ENCODE data around the gene PLEKHM3.

Gene PLEKHM3

DNA sequence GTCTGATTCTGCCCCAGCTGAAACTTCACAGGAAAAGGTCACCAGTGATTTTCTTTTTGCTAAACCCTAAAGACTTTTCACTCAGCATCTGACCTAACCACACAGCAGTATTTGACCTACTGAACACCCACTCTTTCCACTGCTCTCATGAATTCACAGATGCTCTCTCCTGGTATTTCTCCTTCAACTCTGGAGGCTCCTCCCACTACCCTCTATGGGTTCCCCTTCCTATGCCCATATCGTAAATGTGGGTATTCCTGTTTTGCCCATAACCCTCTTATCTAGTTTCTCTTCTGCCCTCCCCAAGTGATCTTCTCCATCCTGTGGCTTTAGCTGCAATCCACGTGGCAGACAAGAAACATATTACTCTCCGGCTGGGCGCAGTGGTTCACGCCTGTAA, 7.6 kb downstream of the PLEKHM3 start:
- H3K27ac ChIP-seq = no peak overlapping the region
- H3K9me3 ChIP-seq = no peaks in the 10 kb centered on the region
- no peak overlapping the region for H3K4me2 ChIP-seq
- H3K4me1 ChIP-seq = no peaks in the 10 kb centered on the region
- H3K9ac ChIP-seq = no peak overlapping the region
- no peak overlapping the region for H3K4me3 ChIP-seq
- no peaks in the 10 kb centered on the region for H3K27me3 ChIP-seq
- no peaks in the 10 kb centered on the region for H3K36me3 ChIP-seq
- no peaks in the 10 kb centered on the region for H4K20me1 ChIP-seq
- TF ChIP-seq Cebpa-rat (IDR thresholded peaks at IDR 0.05) = no peak

DNA sequence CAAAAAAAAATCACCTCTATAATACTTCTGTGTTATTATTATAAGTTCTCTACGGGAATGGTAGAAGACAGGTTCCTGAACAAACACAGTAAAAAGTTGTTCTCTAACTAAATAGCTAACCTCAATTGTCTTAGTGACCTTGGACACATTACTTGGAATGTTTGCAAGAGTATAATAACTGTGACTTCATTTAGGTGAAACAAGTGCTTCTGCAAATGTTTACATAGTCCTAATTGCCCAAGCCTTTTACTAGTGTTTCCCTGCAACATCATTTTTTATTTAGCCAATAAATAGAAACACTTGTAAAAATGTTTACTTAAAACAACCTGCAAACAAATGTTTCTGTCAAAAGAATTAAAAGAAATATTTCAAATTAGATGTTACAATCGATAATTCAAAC, 9.9 kb downstream of the PLEKHM3 start:
- no peak overlapping the region for H3K9ac ChIP-seq
- H3K9me3 ChIP-seq = no peaks in the 10 kb centered on the region
- TF ChIP-seq Cebpa-rat (IDR thresholded peaks at IDR 0.05) = no peak
- no peak overlapping the region for H3K4me3 ChIP-seq
- H4K20me1 ChIP-seq = no peaks in the 10 kb centered on the region
- H3K4me2 ChIP-seq = no peak overlapping the region
- no peaks in the 10 kb centered on the region for H3K4me1 ChIP-seq
- H3K27me3 ChIP-seq = no peaks in the 10 kb centered on the region
- H3K27ac ChIP-seq = no peak overlapping the region
- H3K36me3 ChIP-seq = no peaks in the 10 kb centered on the region

DNA sequence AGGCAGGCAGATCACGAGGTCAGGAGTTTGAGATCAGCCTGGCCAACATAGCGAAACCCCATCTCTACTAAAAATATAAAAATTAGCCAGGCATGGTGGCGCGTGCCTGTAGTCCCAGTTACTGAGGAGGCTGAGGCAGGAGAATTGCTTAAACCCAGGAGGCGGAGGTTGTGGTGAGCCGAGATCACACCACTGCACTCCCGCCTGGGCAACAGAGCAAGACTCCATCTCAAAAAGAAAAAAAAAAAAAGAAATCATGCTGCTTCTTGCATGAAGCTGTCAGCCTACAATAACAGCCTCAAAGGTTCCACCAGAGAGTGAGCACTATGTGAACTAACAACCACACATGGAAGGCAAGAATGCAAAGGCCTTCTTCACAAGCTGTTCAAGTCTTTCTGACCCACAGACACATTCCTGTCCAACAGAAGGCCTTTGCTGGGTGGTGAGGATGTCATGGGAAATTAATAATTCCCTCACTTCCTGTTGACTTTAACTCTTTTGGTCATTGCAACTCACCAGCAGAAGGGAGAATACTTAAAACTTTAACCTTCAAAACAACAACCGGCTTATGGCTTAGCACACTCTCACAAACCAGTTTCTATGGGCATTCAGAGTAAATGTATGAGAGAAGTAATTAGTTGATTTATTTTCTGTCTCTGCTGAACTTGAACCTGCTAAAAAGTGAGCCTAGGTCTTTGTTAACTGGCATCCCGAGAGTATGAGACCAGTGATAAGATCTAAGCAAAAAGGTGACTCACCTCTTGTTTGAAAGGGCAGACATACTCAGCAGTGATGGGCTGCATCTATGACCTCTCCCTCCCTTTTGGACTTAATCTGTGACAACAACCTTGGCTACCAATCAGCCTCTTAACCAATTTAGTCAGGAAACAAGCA, 11.8 kb downstream of the PLEKHM3 start:
- no peak overlapping the region for H3K4me3 ChIP-seq
- no peak overlapping the region for H3K4me2 ChIP-seq
- H3K27me3 ChIP-seq = no peaks in the 10 kb centered on the region
- no peaks in the 10 kb centered on the region for H3K9me3 ChIP-seq
- H3K9ac ChIP-seq = no peak overlapping the region
- H3K36me3 ChIP-seq = no peaks in the 10 kb centered on the region
- no peaks in the 10 kb centered on the region for H3K4me1 ChIP-seq
- H3K27ac ChIP-seq = no peak overlapping the region
- H4K20me1 ChIP-seq = no peaks in the 10 kb centered on the region
- no peak for TF ChIP-seq Cebpa-rat (IDR thresholded peaks at IDR 0.05)

DNA sequence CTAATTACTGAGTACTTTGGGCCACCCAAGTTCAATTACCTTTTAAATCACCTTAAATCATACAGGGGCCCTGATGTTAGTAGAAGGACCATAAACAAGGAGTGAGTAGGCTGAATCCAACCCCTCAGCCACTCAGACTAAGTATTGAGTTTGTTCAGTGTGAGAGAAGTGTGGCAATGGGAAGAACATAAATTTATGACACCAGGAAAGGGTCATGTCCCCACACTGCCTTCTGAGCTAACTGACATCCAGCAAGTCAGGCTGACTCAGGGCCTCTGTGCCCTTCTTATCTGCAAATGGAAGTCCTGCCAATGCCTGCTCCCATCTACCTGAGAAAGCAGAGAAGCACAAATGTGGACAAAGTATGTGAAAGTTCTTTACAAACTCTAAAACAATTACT, 12.9 kb downstream of the PLEKHM3 start:
- Histone ChIP-seq H3K36me3 (no peaks in the 10 kb centered on the region), H3K27me3 (no peaks in the 10 kb centered on the region), H4K20me1 (no peaks in the 10 kb centered on the region), H3K27ac (no peak overlapping the region), H3K9ac (no peak overlapping the region), H3K4me2 (no peak overlapping the region), H3K4me3 (no peak overlapping the region), H3K9me3 (no peaks in the 10 kb centered on the region), H3K4me1 (no peaks in the 10 kb centered on the region)
- TF ChIP-seq Cebpa-rat (IDR thresholded peaks at IDR 0.05) = no peak

DNA sequence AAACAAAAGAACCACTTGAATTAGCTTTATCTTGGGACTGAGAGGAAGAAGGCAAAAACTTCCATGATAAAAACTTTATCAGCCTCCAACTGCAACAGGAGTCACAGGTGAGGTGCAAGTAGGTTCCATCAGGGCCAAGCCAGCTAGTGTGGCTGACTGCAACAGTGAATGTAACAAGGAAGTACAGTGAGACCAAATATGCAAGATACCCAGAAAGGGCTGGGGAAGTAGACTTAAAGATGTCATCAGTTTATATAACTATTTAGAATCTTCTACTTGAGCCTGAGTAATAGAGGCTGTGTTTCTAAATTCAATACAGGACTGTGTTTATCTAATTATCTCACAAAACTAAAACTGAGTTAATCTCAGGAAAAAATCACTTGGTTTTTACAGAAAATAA, 14.8 kb downstream of the PLEKHM3 start:
- TF ChIP-seq Cebpa-rat (IDR thresholded peaks at IDR 0.05) = no peak
- H4K20me1 ChIP-seq = no peaks in the 10 kb centered on the region
- H3K9me3 ChIP-seq = no peaks in the 10 kb centered on the region
- H3K27me3 ChIP-seq = no peaks in the 10 kb centered on the region
- no peak overlapping the region for H3K27ac ChIP-seq
- H3K36me3 ChIP-seq = no peaks in the 10 kb centered on the region
- no peak overlapping the region for H3K4me3 ChIP-seq
- H3K9ac ChIP-seq = no peak overlapping the region
- H3K4me2 ChIP-seq = no peak overlapping the region
- H3K4me1 ChIP-seq = no peaks in the 10 kb centered on the region

DNA sequence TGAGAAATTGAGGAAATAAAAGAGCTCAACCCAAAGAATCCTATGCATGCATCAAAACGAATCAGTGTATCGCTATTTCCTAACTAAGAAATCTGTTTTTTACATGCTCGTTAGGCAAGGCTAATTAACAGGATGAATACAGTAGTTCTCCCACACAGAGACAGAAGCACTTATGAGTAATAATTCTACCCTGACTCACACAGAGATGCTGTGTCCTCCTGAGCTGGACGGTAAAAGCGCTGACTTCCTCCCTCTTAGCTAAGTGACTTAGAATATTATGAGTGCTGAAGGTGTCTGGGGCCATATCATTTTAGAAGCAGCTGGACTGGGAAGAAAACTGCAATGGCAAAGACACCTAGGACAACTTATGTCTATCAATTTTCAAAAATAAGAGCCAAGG, 18.5 kb downstream of the PLEKHM3 start:
- H4K20me1 ChIP-seq = no peaks in the 10 kb centered on the region; the same call in 1 of the 2 replicates

DNA sequence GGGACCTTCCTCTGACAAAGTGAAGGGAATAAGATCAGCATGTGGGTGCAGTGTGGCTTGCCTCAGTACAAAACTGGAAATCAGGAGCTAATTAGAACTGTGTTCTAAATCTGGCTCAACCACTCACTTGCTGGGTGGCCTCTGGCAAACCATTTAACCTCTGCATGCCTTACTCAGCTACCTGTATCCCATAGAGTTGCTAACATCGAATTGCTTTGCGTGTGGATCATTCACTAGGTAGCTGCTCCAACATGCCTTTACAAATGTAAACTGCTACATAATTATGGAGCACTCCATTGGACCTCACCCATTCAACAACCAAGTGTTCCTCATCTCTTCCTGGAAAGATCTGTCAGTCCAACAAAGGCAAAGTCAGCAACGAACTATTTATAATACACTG, 19.0 kb downstream of the PLEKHM3 start:
- no peaks in the 10 kb centered on the region for H3K9me3 ChIP-seq
- H3K4me2 ChIP-seq = no peak overlapping the region
- no peak overlapping the region for H3K9ac ChIP-seq
- H3K4me3 ChIP-seq = no peak overlapping the region
- H3K4me1 ChIP-seq = no peaks in the 10 kb centered on the region
- H4K20me1 ChIP-seq = no peaks in the 10 kb centered on the region; the same call in 1 of the 2 replicates
- no peak for TF ChIP-seq Cebpa-rat (IDR thresholded peaks at IDR 0.05)
- H3K27ac ChIP-seq = no peak overlapping the region
- H3K27me3 ChIP-seq = no peaks in the 10 kb centered on the region
- peaks cover 6% of the 10 kb centered on the region for H3K36me3 ChIP-seq

More for the DNA sequence above, 18.5 kb downstream of the PLEKHM3 start:
- no peak overlapping the region for H3K4me2 ChIP-seq
- no peak overlapping the region for H3K4me3 ChIP-seq
- TF ChIP-seq Cebpa-rat (IDR thresholded peaks at IDR 0.05) = no peak
- no peak overlapping the region for H3K27ac ChIP-seq
- 0 out of 2 replicates have a peak, but pooled peaks cover 1% of the 10 kb centered on the region for H3K36me3 ChIP-seq
- no peaks in the 10 kb centered on the region for H3K4me1 ChIP-seq
- H3K9me3 ChIP-seq = no peaks in the 10 kb centered on the region
- H3K27me3 ChIP-seq = no peaks in the 10 kb centered on the region
- H3K9ac ChIP-seq = no peak overlapping the region

DNA sequence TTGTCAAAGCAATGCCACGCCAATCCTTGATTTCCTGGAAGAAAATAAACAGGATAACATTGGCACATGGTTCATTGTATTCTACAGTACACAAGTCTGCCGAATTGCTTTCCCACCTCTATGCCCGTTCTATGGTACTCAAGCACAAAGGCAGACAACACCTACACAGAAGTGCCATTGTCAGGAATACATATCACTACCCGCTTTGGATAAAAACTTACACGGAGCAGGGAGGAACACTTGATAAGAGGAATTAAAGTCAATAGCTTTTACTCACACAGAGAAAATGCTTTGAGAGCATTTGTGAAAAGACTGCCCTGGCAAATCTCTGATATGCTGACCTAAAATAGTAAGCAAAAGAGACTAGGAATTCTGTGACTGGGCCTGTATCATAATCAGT, 23.4 kb downstream of the PLEKHM3 start:
- Histone ChIP-seq H3K27me3 (no peaks in the 10 kb centered on the region), H4K20me1 (no peaks in the 10 kb centered on the region; the same call in 1 of the 2 replicates)

DNA sequence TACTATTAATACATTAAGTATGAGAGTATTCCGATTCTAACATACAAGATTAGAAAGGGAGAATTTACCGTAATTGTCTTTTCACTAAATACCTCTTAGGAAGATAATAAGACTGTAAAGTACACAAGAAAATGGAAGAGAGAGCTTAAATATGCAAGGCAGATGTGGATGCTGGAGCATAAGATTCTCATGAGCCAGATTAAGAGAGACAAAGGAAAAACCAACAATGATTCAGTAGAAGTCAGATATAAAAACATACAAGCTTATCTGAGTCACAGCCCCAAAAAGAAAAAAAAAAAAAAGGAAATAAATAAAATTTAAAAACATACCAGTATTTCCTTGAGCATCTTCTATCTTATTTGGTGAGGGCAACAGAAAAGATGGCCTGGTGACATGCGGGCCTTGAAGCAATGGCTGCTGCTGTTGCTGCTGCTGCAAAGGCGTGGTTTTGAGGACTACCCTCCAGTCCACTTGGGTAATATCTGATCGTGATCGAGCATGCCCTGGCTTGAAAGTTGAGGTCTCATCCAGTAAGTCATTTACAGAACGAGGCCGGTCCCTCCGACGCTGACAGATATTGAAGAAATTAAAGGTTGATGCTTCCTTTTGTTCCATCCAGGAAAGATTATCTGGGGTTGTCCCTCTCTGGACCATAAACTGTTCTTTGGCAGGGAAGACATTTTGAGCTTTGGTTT, 24.5 kb downstream of the PLEKHM3 start:
- H3K36me3 ChIP-seq = peaks cover 27% of the 10 kb centered on the region
- H3K4me3 ChIP-seq = no peak overlapping the region
- no peak overlapping the region for H3K9ac ChIP-seq
- no peak for TF ChIP-seq Cebpa-rat (IDR thresholded peaks at IDR 0.05)
- no peak overlapping the region for H3K27ac ChIP-seq
- H3K4me1 ChIP-seq = no peaks in the 10 kb centered on the region
- no peak overlapping the region for H3K4me2 ChIP-seq
- no peaks in the 10 kb centered on the region for H3K27me3 ChIP-seq
- H3K9me3 ChIP-seq = no peaks in the 10 kb centered on the region
- no peaks in the 10 kb centered on the region; the same call in 1 of the 2 replicates for H4K20me1 ChIP-seq

More for the DNA sequence above, 23.4 kb downstream of the PLEKHM3 start:
- TF ChIP-seq Cebpa-rat (IDR thresholded peaks at IDR 0.05) = no peak
- Histone ChIP-seq H3K36me3 (peaks cover 27% of the 10 kb centered on the region), H3K9me3 (no peaks in the 10 kb centered on the region), H3K27ac (no peak overlapping the region), H3K4me2 (no peak overlapping the region), H3K4me3 (no peak overlapping the region), H3K4me1 (no peaks in the 10 kb centered on the region), H3K9ac (no peak overlapping the region)

DNA sequence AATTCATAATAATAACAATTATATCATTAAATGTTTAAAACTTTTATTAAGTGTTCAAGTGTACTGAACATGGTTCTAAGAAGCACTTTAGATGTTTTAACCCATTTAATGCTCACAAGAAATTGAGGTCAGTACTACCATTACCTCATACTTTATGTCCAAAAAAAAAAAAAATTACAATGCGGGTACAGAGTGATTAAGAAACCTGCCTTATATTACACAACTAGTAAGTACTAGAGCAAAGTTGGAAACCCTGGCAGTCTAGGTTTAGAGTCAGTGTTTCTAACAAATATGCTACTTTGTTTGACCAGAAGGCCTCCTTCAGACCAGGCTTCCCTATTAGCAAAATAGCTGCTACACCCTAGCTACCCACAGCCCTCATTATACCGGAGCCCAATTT, 28.5 kb downstream of the PLEKHM3 start:
- TF ChIP-seq Cebpa-rat (IDR thresholded peaks at IDR 0.05) = no peak
- no peaks in the 10 kb centered on the region for H3K9me3 ChIP-seq
- no peaks in the 10 kb centered on the region for H4K20me1 ChIP-seq
- no peak overlapping the region for H3K27ac ChIP-seq
- H3K27me3 ChIP-seq = no peaks in the 10 kb centered on the region
- no peak overlapping the region for H3K9ac ChIP-seq
- H3K4me1 ChIP-seq = no peaks in the 10 kb centered on the region
- H3K4me2 ChIP-seq = no peak overlapping the region
- no peak overlapping the region for H3K4me3 ChIP-seq
- H3K36me3 ChIP-seq = peaks cover 26% of the 10 kb centered on the region

Data from BLaER1 (cell line).